Measurements from ENCODE around the gene TBC1D14. TPM values are rescaled to one million over a fixed set of nuclear protein-coding genes. Genes with fewer than 3 reads are reported as not detected.

TBC1D14 gene, protein sequence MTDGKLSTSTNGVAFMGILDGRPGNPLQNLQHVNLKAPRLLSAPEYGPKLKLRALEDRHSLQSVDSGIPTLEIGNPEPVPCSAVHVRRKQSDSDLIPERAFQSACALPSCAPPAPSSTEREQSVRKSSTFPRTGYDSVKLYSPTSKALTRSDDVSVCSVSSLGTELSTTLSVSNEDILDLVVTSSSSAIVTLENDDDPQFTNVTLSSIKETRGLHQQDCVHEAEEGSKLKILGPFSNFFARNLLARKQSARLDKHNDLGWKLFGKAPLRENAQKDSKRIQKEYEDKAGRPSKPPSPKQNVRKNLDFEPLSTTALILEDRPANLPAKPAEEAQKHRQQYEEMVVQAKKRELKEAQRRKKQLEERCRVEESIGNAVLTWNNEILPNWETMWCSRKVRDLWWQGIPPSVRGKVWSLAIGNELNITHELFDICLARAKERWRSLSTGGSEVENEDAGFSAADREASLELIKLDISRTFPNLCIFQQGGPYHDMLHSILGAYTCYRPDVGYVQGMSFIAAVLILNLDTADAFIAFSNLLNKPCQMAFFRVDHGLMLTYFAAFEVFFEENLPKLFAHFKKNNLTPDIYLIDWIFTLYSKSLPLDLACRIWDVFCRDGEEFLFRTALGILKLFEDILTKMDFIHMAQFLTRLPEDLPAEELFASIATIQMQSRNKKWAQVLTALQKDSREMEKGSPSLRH
- 28.2 and 30.0 TPM in 2 replicates for total RNA-seq

DNA sequence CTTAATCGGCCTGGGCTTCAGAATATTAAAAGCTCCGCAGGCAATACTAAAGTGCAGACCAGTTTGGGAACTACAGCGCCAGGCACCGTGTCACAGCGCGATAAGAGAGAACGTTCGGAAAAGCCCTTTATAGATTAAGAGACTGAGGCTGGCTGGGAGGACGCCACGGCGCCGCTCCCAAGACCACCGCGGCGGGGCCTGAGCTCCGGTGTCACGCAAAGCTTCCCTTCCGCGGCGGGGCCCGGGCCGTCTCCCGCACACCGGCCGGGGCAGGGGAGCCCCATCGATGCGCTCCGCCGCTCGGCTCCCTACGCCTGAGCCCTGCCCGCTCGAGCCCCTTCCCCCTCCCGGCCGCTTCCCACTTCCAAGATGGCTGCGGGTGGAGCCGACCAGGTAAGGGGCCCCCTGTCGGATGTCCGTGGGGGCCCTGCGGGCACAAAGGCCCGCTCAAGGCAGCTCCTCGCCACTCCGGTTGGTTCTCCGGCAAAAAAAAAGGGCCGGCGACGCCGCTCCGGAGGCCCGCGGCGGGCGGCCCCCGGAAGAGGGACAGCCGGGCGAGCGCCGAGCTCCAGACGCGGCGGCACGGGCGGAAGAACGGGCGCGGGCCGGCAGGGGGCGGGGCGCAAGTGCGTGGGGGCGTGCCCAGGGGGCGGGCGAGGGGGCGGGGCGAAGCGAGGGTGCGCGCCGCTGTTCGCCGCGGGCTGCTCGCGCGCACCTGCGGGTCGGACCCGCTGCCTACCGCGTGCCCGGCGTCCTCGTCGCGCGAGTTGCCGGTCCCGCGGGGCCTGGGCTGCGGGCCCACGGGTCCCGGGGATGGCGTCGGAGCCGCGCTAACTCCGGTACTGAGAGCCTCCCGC, at the start of gene TBC1D14:
Gene TBC1D14 (plus strand): TSS at position 714 of the 857 bp plus-strand sequence. CDS start 13,564 bp downstream, outside the sequence.
- DNase-seq, result peak; percentile 89

DNA sequence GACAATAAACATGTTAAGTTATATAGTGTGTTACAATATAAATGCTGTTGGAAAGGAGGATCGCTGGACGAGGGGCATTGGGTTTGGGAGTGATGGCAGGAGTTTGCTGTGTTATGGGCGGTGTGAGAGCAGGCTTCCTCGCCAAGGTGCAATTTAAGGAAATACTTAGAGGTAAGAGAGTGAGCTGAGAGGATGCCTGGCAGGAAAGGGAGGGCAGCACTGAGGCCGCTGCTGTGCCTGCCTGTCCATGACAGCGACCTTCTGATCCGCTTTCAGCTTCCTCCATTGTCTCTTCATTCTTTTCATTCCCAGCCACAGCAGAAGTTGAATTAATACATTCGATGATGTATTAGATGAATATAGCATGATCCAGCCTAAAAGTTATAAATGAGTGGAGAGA, 41.2 kb upstream of the TBC1D14 start:
- DNase-seq, result no peak

DNA sequence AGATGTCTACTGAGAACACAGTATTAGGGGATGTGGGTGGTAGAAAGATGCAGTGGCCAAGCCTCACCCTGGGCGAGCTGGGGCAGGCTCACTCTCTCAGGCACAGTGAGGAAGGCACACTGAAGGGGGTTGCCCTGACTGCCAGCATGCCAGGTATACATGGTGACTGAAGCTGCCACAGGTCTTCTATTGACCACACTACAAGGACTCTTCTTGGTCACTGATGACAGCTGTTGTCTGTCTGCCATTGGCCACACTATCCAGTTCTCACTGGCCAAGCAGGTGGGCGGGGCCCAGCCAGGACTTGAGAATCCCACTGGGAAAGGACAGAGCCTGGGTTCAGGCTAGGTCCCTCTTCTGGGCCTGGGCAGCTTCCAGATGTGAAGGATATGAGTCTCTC, 39.7 kb upstream of the TBC1D14 start:
- DNase-seq, result no peak

DNA sequence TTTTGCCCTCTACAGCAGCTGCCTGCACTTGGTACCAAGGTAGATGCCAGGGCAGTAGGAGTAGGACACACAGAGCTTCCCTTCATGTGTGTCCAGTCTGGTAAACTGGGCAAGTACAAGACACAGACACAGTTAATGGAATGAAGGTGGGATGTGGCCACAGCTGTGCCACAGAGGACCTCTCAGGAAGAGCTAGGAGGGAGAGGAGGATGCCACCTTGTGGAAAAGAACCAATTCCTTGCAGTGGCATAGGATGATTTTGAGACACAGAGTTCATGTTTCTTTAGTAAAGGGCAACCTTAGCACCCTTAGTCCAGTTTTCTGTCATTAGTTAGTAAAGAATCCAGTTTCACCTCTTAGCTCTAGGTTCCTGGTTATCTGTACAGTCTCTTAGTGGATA, 36.3 kb upstream of the TBC1D14 start:
- peak; percentile 33 for DNase-seq

DNA sequence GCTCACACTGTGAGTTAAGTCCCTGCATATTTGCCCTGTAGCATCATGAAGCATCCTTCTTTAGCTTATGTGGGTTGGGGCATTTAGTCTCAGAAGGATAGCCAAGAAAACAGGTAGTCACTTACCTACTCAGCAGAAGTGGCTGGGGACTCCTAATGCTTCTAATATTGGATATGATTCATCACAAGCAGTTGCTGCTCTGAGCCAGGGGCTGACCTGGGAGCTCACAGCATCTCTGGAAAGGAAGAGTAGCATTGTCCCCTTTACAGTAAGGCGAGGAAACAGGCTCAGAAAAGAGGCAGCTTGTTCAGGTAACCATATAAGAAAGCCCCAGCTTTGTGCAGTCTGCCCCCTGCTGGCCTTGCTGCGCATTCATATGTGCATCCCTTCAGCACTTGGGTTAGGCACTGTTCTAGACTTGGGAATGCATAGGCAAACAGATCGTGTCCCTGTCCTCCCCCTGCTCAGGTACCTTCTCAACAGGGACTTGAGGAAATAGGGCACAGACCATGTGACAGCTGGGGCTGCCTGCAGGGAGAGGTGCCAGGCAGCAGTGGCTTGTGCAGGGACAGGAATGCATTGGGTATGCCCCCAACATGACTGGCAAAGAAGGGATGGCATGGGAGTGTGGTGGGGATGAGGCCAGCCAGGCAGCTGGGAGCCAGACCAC, 35.7 kb upstream of the TBC1D14 start:
- peak; percentile 81 for DNase-seq

DNA sequence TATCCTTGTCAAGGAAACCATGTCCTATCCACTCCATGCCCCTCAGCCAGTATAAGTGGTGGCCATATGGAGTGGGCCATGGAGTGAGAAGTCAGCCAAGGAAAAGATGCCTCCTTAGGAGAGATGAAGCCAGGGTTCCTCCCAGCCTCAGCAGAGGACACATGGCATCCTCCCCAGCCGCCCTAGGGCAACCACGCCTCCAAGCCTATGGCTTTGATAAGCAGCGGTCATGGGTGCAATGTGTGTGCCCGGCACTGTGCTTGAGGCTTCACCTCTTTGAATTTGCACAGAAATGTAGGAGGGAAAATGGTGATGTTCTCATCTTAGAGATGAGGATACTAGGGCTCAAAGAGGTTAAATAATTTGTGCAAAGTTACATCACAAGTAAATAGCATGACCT, 34.6 kb upstream of the TBC1D14 start:
- no peak for DNase-seq

DNA sequence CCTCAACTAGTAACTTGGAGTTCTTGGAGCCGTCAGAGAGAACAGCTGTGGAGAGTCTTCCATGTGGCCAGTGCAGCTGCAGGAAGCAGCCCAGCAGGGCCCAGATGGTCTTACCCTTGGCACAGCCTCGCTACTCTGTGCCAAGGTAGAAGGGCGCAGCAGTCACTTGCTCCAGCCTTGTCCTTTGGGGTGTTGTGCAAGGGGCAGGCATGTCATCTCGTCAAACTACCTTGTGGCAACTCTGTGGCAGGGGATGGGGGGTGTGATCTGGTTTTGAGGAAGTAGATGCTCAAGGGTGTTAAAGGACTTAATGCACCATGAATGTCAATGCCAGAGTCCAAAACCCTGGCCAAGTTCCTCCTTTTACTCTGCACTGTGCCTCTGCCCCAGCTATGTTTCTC, 34.2 kb upstream of the TBC1D14 start:
- DNase-seq, result no peak

DNA sequence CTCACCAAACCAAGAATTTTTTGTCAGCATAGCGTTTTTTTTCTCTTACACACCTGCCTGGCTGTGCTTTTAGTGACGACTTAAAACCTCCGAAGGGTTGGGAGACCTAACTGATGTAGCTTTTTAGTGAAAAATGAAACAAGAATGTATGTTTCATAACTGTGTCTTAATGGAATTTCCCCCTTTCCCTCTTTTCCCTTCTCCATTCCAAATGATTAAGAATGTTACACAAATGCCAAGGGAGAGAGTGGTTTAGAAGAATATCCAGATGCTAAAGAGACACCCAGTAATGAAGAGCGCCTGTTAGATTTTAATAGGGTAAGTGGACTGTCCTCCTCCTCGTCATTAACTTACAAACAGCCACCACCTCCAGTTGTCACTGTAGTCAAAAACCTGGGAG, 33.2 kb upstream of the TBC1D14 start:
- no peak for DNase-seq

DNA sequence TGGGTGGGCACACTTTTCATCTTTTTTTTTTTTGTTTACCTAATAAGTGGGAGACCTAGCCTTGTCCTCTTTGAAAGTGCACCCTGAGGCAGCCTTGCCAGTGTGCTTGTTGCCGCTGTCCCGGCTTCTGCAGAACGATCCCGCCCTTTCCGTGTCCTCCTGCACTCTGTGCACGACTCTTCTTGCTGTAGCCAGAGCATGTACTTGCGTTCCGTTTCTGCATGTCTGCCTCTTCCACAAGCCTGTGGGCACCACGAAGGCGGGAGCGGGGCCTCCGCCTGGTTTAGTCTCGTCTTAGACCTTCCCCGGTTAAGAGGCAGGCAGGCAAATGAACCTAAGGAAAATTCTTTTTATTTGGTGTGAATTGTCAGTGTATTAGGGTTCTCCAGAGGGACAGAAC, 32.6 kb upstream of the TBC1D14 start:
- DNase-seq, result no peak

DNA sequence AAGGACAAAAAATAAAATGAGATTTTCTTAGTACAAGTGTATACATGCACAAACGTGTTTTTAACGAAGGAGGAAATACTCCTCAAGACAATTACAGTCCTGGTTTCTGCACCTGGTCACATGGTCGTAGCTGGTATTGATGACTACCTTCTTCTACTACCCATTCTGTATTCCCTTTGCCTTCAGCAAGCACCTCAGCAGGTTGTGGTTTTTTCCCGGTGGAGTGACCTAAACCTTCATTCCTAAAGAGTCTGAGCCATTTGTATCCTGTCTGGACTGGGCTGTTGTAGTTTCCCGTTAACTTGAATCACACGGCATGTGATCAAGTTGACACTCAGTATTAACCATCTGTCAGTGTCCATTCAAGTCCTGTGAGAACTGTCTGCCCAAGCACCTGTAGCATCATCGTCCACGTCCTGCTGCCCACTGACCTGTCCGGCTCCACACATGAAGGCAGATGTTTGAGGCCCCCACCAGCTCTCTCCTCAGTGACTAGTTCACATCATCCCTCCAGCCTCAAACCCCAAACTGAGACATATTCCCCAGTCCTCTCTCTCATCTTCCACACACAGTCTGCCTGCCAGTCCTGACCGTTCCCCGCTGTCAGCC, 31.1 kb upstream of the TBC1D14 start:
- no peak for DNase-seq

DNA sequence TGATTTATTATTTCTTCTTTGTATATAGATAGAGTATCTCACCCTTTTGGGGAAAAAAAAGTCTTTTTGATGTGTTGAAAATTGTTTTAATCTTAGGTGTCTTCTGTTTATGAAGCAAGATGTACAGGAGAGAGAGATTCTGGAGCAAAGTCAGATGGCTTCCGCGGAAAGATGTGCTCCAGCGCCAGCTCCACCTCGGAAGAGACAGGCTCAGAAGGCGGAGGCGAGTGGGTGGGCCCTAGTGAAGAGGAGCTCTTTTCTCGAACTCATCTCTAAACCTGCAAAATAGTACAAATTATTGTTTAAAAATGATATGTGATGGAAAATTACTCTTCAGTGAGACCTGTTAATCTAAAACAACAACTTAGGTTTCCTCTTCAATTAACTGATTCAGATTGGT, 28.9 kb upstream of the TBC1D14 start:
- no peak for DNase-seq

DNA sequence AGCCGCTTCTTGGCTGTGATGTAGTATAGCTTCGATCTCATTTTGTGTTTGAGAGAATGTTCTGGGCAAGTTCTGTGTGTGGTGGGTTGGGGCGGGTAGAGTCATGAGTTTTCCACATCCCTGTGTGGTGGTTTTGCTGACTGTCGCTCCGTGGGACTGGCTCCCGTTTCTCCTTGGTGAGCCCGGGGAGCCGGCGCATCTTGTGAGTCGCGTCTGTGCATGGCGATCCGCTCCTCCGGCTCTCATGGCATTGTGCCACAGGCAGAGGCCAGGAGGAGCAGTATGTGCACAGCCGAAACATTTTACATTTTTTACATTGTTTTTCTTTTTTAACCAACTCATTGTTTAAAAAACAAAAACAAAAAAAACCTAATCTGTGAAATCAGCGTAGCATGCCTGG, 27.7 kb upstream of the TBC1D14 start:
- no peak for DNase-seq

DNA sequence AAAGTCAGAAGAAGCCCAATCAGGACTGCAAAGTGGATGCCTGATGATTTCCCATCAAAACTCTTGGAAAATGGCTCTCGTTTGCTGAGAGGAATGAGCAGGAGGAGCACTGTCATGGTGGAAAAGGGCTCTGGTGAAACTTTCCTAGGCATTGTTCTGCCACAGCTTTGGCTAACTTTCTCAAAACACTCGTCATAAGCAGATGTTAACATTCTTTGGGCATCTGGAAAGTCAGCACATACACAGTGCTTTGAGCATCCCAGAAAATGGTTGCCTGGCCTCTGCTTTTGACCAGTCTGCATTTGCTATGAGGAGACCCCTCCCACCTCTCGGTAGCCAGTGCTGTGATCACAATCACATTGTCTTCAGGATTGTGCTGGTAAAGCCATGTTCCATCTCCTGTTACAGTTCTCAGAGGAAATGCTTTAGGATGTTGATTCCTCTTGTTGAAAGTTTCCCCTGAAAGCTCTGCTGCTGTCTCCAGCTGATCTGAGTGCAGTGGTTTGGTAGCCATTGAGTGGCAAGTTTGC, 25.2 kb upstream of the TBC1D14 start:
- peak; percentile 25 for DNase-seq

DNA sequence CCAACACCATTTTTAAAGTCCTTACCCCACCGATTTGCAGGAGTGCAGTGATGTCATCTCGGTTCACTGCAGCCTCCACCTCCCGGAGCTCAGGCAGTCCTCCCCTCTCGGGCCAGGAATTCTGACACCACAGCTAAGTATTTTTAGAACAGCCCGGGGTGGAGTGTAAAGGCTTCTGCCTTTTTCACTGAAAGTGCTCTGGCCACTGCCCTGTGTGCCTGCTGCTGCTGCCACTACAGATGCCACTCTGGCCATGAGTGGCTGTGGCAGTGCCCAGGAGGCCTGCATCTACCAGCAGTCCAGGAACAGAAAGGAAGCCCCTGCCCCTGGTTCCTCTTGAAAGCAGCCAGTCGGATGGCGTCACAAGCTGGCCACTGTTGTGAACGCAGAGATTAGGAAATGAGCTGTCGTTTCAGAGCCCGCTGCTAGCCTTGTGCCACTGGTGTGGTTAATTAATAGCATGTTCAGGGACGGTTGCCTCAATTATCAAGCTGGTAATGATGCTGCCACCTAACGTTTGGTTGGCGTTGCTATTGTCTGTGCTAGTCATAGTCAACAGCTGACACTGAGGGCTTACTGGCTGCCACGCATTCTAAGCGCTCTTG, 23.6 kb upstream of the TBC1D14 start:
- DNase-seq, result peak; percentile 58

DNA sequence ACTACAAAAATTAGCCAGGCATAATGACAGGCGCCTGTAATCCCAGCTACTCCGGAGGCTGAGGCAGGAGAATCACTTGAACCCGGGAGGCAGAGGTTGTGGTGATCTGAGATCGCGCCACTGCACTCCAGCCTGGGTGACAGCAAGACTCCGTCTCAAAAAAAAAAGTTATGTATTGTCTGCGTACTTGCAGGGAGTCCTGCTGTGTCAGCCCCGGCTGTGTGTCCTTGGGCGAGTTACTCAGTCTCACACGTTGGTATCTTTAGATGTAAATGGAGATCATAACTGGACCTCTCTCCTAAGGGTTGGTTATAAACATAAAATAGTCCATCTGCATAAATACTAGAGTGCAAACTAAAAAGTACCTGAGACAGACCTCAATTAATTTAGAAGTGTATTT, 22.7 kb upstream of the TBC1D14 start:
- DNase-seq, result no peak

DNA sequence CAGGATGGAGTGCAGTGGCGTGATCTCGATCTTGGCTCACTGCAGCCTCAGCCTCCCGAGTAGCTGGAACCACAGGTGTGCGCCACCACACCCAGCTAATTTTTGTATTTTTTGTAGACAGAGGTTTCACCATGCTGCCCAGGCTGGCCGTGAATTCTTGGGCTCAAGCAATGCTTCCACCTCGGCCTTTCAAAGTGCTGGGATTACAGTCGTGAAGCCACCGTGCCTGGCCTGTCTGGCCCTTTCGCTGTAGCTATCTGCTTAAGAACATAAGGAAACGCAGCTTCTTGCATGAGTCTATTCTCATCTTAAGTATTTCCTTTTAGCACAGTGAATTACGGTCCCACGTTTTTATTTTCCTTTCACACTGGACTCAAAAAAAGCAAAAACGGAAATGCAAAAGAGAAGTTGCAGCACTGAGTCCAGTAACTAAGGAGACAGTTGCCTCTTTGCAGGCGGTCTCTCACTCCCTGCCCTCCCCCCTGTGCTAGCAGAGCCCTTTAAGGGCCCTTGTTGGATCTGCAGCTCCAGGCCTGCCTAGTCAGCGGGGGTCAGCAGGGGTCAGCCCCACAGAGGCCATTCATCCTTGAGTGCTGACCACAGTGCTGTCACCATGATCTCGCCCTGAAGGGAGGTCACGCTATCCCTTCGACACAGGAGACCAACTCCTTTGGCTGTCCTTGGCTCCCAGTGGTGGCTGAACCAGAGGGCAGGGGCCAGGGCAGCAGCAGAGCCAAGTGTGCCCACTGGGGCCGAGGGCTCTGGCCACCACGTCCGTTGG, 21.8 kb upstream of the TBC1D14 start:
- no peak for DNase-seq

DNA sequence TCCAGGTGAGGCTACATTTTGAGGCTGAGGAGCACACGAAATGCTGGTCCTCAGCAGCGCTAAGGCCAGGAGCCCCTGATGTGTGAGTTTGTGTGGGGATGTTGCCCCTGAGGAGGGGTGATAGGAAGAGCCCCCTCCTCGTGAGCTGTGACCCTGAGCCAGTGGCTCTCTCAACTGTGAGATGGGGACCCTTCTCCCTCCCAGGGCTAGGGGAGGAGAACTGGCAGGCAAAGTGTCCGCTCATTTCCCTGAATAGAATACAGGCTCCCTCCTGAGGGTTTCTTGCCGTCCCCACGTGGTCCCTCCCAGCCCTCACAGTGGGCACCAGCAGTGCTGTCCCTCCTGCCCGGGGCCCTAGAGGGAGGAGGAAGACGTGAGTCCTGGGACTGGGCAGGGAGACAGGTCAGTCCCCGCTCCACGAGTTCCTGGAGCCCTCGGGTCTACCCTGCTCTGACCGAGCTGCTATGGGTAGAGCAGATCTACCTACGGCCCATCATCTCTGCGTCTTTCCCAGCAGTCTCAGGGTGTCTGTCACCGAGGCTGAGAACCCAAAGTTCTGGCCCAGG, 21.0 kb upstream of the TBC1D14 start:
- no peak for DNase-seq

DNA sequence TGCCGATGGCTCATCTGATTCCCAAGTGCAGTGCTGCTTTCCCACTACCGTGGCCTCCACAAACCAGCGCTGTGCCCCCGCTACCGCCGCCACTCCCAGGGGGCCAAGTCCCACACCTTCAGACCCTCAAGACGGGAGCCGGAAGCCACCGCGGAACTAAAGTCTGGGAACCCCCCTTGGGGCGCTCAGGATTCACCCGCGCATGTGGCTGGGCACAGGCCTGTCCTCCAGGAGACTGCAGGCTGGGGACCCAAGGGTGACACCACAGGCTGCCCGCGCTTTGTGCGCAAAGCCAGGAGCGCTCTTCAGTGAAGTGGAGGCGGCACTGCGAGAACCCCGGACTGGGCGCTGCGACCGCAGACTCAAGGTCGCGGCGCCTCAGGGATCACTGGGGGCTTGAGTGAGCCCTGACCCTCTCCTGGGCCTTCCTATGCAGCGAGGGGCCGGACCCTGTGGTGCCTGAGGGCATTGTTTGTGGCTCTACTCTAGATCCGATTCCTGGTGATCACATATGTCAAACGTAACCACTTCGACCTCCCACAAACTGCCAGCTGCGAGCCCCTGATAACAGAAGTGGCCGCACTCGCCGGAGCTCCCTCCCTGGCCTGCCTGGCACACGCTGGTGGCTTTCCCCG, 20.4 kb upstream of the TBC1D14 start:
- no peak for DNase-seq

DNA sequence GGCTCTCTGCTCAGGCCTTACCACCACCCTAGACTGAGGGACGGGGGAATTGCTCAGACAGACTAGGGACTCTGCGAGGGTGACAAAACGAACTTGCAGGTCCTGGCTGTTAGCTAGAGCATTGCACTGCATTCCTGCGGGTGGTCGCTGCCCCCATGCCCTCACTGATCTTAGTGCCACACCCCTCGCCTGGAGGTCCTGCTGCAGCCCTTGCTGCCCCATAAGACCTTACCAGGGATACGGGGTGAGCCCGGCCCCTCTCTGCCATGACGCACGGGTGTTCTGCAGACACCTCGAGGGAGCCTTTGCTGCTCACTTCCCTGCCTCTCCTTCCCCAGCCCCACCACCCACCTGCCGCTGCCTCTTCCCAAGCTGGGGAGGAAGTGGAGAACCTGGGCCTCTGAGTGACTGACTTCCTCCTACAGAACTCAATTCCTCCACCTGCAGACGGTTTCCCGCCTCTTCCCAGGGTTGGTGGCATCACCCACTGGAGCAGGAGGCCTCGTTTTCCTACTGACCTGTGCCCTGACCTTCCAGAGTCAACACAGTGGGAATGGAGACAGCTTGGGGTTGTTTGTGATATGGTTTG, 19.8 kb upstream of the TBC1D14 start:
- no peak for DNase-seq
